Stimulated activated CD4-positive, alpha-beta T cell treated with anti-CD3 and anti-CD28 coated beads, TNF-alpha, amount 100 ng/mL, for 24 hours (primary cell): Measurements from ENCODE around the gene NME2.

ENCODE experiments used
- DNase-seq, 3 experiments: peaks; one replicate each; pipeline ENCODE4 v3.0.0-alpha.2; 2020; ENCODE audit warnings: low read depth in 3 of 3

The NME2 gene

DNA sequence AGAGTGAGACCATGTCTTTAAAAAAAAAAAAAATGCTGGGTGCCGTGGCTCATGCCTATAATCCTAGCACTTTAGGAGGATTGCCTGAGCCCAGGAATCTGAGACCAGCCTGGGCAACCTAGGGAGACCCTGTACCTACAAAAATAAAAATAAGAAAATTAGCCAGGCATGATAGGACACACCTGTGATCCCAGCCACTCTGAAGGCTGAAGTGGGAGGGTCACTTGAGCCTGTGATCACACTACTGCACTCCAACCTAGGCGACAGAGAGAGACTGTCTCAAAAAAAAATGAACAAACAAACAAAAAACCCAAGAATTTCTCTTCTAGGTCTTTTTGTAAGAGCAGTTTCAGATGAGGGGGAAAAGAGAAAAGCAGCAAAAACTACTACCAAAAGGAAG is 34.6 kb downstream of the NME2 start:
- no peak for DNase-seq

DNA sequence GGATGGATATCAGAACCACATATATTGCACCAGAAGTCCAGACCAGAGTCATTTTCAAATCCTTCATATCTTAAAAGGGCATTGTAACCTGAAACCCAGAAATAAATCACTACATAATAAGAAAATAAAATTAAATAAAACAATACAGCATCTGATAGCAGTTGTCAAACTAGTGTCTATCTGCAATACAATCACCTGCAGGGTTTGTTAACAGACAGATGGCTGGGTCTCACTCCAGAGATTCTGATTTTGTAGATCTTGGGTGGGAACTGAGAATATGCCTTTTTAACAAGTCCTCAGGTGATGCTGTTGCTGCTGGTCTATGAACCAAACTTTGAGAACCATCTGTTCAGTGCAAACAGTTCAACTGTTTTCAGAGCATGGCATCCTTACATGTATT is 37.6 kb downstream of the NME2 start:
- no peak for DNase-seq

- DNase-seq: no peak
Observed at GRCh38 chr17:51214920-51215319, 48.7 kb downstream of the NME2 start.

- no peak for DNase-seq
Observed at GRCh38 chr17:51217946-51218345, 51.7 kb downstream of the NME2 start.

- DNase-seq: no peak
Observed at GRCh38 chr17:51221322-51221721, 55.1 kb downstream of the NME2 start.
